ENCODE data around the gene RIOK2. TPM values are rescaled to one million over a fixed set of nuclear protein-coding genes. Genes with fewer than 3 reads are reported as not detected.

Gene RIOK2
- total RNA-seq, 1 donor = 29.7 TPM

DNA sequence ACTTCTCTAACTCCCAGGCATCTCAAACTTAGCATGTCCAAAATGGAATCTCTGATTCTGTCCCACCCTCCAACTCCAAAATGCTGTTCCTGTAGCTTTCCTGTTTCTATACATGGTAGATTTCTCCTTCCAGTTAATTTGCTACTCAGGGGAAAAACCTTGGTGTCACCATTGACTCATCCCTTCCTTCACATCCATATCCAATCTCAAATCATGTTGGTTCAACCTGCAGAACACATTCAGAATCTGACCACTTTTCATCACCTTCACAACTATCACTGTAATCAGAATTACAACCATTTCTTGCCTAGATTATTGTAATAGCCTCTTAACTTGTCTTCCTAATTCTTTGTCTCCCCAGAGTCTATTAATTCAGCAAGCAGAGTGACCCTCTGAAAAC, 10.8 kb downstream of the RIOK2 start:
- TF ChIP-seq, protein P1, sequence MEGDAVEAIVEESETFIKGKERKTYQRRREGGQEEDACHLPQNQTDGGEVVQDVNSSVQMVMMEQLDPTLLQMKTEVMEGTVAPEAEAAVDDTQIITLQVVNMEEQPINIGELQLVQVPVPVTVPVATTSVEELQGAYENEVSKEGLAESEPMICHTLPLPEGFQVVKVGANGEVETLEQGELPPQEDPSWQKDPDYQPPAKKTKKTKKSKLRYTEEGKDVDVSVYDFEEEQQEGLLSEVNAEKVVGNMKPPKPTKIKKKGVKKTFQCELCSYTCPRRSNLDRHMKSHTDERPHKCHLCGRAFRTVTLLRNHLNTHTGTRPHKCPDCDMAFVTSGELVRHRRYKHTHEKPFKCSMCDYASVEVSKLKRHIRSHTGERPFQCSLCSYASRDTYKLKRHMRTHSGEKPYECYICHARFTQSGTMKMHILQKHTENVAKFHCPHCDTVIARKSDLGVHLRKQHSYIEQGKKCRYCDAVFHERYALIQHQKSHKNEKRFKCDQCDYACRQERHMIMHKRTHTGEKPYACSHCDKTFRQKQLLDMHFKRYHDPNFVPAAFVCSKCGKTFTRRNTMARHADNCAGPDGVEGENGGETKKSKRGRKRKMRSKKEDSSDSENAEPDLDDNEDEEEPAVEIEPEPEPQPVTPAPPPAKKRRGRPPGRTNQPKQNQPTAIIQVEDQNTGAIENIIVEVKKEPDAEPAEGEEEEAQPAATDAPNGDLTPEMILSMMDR (IDR thresholded peaks at IDR 0.05; ENCODE audit: extremely low read depth, low read depth, low read length) = no peak

DNA sequence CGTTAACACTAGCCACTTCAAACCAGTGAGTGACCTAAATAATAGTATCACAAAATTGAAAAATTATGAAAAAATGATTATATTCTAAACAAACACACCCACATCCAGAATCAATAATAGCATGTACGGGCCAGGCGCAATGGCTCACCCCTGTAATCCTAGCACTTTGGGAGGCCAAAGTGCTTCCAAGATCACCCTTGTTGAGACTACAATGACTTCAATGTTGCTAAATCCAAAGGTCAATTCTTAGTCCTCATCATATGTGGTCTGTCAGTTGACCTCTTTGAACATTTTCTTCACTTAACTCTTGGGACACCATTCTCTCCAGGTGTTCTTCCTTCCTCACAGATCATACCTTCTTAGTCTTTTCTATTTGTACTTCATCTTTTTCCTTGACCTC, 11.3 kb downstream of the RIOK2 start:
- peaks cover 82% of the 10 kb centered on the region for H3K36me3 ChIP-seq (ENCODE audit: insufficient read depth, low read length)
- no peaks in the 10 kb centered on the region for H3K4me1 ChIP-seq (ENCODE audit: insufficient read depth, low read length)
- no peak overlapping the region for H3K4me2 ChIP-seq (ENCODE audit: insufficient read depth, low read length)
- H3K9me3 ChIP-seq (ENCODE audit: low read depth, low read length) = no peaks in the 10 kb centered on the region
- H3K27me3 ChIP-seq (ENCODE audit: insufficient read depth, low read length) = no peaks in the 10 kb centered on the region
- H3K27ac ChIP-seq (ENCODE audit: low read depth, low read length) = no peak overlapping the region
- peaks cover 2% of the 10 kb centered on the region for H3K79me2 ChIP-seq (ENCODE audit: insufficient read depth, low read length)
- TF ChIP-seq, protein P1 (IDR thresholded peaks at IDR 0.05; ENCODE audit: extremely low read depth, low read depth, low read length) = no peak
- no peaks in the 10 kb centered on the region for H4K20me1 ChIP-seq (ENCODE audit: insufficient read depth, low read length)
- H3K4me3 ChIP-seq (ENCODE audit: insufficient read depth, low read length) = no peak overlapping the region
- no peak overlapping the region for H2AFZ ChIP-seq (ENCODE audit: low read length)
- DNase-seq (ENCODE audit: insufficient read length, low spot score, missing footprints) = no peak

More for the DNA sequence above, 10.8 kb downstream of the RIOK2 start:
- no peak overlapping the region for H3K4me2 ChIP-seq (ENCODE audit: insufficient read depth, low read length)
- H3K36me3 ChIP-seq (ENCODE audit: insufficient read depth, low read length) = peaks cover 82% of the 10 kb centered on the region
- H4K20me1 ChIP-seq (ENCODE audit: insufficient read depth, low read length) = no peaks in the 10 kb centered on the region
- no peaks in the 10 kb centered on the region for H3K9me3 ChIP-seq (ENCODE audit: low read depth, low read length)
- no peak for DNase-seq (ENCODE audit: insufficient read length, low spot score, missing footprints)
- H3K27me3 ChIP-seq (ENCODE audit: insufficient read depth, low read length) = no peaks in the 10 kb centered on the region
- H3K79me2 ChIP-seq (ENCODE audit: insufficient read depth, low read length) = peaks cover 2% of the 10 kb centered on the region
- H3K4me1 ChIP-seq (ENCODE audit: insufficient read depth, low read length) = no peaks in the 10 kb centered on the region
- H2AFZ ChIP-seq (ENCODE audit: low read length) = no peak overlapping the region
- no peak overlapping the region for H3K4me3 ChIP-seq (ENCODE audit: insufficient read depth, low read length)
- H3K27ac ChIP-seq (ENCODE audit: low read depth, low read length) = no peak overlapping the region

DNA sequence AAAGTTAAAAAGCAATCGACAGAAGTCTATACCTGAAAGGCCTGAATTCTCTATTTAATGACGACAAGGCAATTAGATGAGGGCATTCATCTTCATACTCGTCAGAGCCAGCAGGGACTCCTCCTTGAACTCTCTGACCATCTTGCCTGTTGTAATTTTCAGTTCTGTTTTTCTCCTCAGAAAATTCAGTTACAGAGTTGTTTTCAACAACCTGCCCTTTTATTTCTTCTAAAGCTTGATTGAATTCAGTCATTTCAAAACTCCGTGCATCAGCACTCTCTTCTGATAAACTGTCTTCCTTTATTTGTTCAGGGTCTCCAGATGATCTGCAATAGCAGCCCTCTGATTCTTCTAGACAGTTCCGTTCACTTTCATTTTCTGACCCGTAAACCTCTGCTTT, 15.6 kb downstream of the RIOK2 start:
- Histone ChIP-seq H4K20me1 (ENCODE audit: insufficient read depth, low read length) (peaks cover 3% of the 10 kb centered on the region), H3K79me2 (ENCODE audit: insufficient read depth, low read length) (no peaks in the 10 kb centered on the region), H3K4me2 (ENCODE audit: insufficient read depth, low read length) (no peak overlapping the region), H3K4me3 (ENCODE audit: insufficient read depth, low read length) (no peak overlapping the region), H2AFZ (ENCODE audit: low read length) (no peak overlapping the region), H3K36me3 (ENCODE audit: insufficient read depth, low read length) (peaks cover 73% of the 10 kb centered on the region), H3K27me3 (ENCODE audit: insufficient read depth, low read length) (no peaks in the 10 kb centered on the region), H3K4me1 (ENCODE audit: insufficient read depth, low read length) (no peaks in the 10 kb centered on the region), H3K9me3 (ENCODE audit: low read depth, low read length) (no peaks in the 10 kb centered on the region), H3K27ac (ENCODE audit: low read depth, low read length) (no peak overlapping the region)
- DNase-seq (ENCODE audit: insufficient read length, low spot score, missing footprints) = no peak
- TF ChIP-seq, protein P1 (IDR thresholded peaks at IDR 0.05; ENCODE audit: extremely low read depth, low read depth, low read length) = no peak

DNA sequence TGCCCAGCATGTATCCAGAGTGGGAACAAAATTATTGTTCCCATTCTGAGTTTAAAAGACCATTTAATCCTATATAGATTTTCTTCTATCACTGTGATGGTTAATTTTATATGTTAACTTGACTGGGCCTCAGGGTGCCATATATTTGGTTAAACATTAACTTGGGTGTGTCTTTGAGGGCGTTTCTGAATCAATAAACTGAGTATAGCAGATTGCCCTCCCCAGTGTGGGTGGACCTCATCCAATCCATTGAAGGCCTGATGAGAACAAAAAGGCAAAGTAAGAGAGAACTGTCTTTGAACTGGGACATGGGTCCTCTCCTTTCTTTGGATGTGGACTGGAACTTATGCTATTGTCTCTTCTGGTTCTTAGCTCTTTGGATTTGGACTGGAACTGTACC, 17.3 kb downstream of the RIOK2 start:
- DNase-seq (ENCODE audit: insufficient read length, low spot score, missing footprints) = no peak
- Histone ChIP-seq H3K9me3 (ENCODE audit: low read depth, low read length) (no peaks in the 10 kb centered on the region), H3K27me3 (ENCODE audit: insufficient read depth, low read length) (no peaks in the 10 kb centered on the region), H3K4me1 (ENCODE audit: insufficient read depth, low read length) (no peaks in the 10 kb centered on the region), H3K27ac (ENCODE audit: low read depth, low read length) (no peak overlapping the region), H3K4me2 (ENCODE audit: insufficient read depth, low read length) (no peak overlapping the region), H3K4me3 (ENCODE audit: insufficient read depth, low read length) (no peak overlapping the region), H2AFZ (ENCODE audit: low read length) (no peak overlapping the region), H3K79me2 (ENCODE audit: insufficient read depth, low read length) (no peaks in the 10 kb centered on the region), H3K36me3 (ENCODE audit: insufficient read depth, low read length) (peaks cover 75% of the 10 kb centered on the region), H4K20me1 (ENCODE audit: insufficient read depth, low read length) (peaks cover 3% of the 10 kb centered on the region)
- TF ChIP-seq, protein P1 (IDR thresholded peaks at IDR 0.05; ENCODE audit: extremely low read depth, low read depth, low read length) = no peak

Measured in osteoblast (primary cell).